GM19467 (cell line): ENCODE results near the gene HRG.

Experiments
- ATAC-seq: cut with Tn5 transposase; IDR thresholded peaks from one replicate; pipeline ENCODE4 v1.9.1; 2021; ENCODE audit warnings: mild to moderate bottlenecking, moderate library complexity; ENCODE audit not compliant: unreplicated experiment

Gene HRG

GRCh38 chr3:186638259-186638658 is 27.6 kb upstream of the HRG start:
- no peak for ATAC-seq

- ATAC-seq: no peak
These were observed 25.9 kb upstream of the HRG start, which contains the start of gene FETUB for GRCh38 chr3:186639778-186640472. Gene FETUB (plus strand): TSS chr3:186640399. CDS start chr3:186640461, 62 bp downstream.

- ATAC-seq: no peak
These were observed 25.4 kb upstream of the HRG start for GRCh38 chr3:186640473-186640818.

GRCh38 chr3:186640929-186641328 is 24.9 kb upstream of the HRG start:
- no peak for ATAC-seq

- ATAC-seq: no peak
These were observed 23.8 kb upstream of the HRG start for GRCh38 chr3:186642014-186642413.

- ATAC-seq: no peak
These were observed 22.3 kb upstream of the HRG start for GRCh38 chr3:186643493-186643892.

- no peak for ATAC-seq
These were observed 21.1 kb upstream of the HRG start for GRCh38 chr3:186644683-186645082.

GRCh38 chr3:186646106-186646505 is 19.7 kb upstream of the HRG start:
- ATAC-seq: no peak

GRCh38 chr3:186646841-186647240 is 19.0 kb upstream of the HRG start:
- ATAC-seq: no peak

GRCh38 chr3:186648851-186649250 is 17.0 kb upstream of the HRG start:
- no peak for ATAC-seq

- ATAC-seq: no peak
These were observed 14.1 kb upstream of the HRG start for GRCh38 chr3:186651678-186652215.

- ATAC-seq: peak; percentile 94
These were observed 12.6 kb upstream of the HRG start for GRCh38 chr3:186653080-186653707.

- ATAC-seq: no peak
These were observed 11.8 kb upstream of the HRG start for GRCh38 chr3:186653984-186654383.

- no peak for ATAC-seq
These were observed 2.3 kb upstream of the HRG start for GRCh38 chr3:186663361-186664118.

- ATAC-seq: no peak
These were observed 1.7 kb upstream of the HRG start for GRCh38 chr3:186664119-186664495.

- ATAC-seq: no peak
These were observed 1.3 kb upstream of the HRG start for GRCh38 chr3:186664506-186664905.

GRCh38 chr3:186668426-186668825 is 2.6 kb downstream of the HRG start:
- no peak for ATAC-seq

GRCh38 chr3:186669378-186670084 is 3.7 kb downstream of the HRG start:
- ATAC-seq: no peak

GRCh38 chr3:186670155-186670554 is 4.3 kb downstream of the HRG start:
- no peak for ATAC-seq

GRCh38 chr3:186671051-186671450 is 5.2 kb downstream of the HRG start:
- ATAC-seq: no peak

GRCh38 chr3:186678604-186679003 is 12.8 kb downstream of the HRG start:
- ATAC-seq: no peak
